ENCODE data around the gene NIPAL1.

The NIPAL1 gene

DNA sequence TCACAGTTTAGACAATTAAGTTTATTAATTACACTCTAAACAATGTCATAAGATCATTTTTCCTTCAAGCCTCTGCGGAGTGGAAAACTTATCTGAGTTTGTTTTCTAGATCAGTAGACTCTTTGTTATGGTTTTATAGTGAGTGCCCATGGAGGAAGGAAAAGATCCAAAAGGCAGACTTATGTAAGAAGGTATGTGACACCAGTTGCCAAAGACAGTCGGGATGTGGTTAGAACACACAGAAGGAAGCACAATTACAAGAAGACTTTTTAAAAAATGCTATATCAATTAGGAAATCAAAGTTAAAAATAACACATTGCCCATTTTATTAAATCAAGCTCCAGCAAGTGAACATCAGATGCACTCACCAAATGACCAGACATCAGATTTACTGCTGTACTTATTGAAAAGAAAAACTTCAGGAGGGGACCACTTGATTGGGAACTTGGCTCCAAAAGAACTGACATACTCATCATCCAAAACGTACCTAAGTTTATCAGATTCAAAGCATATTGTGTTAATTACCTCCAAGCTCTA, 57.1 kb downstream of the NIPAL1 start:
- DNase-seq (ENCODE audit: low read depth in 1 of 2, low spot score in 1 of 2) = peak in 1 of 2 experiments; percentile 51
- Histone ChIP-seq H3K27me3 (ENCODE audit: insufficient read depth, poor library complexity, severe bottlenecking) (no peaks in the 10 kb centered on the region), H3K27ac (replicated peaks) (peak overlapping the region; percentile 15; the same call in 1 of the 2 replicates), H3K4me3 (replicated peaks; ENCODE audit: insufficient read depth, low read length) (no peak overlapping the region)
- TF ChIP-seq SPI1 (IDR thresholded peaks at IDR 0.05; ENCODE audit: borderline replicate concordance, low read depth) (no peak), GABPA (IDR thresholded peaks at IDR 0.05; ENCODE audit: low read depth) (no peak), POLR2AphosphoS5 (IDR thresholded peaks at IDR 0.05; ENCODE audit: low read depth) (no peak)
- TF ChIP-seq, protein P1, sequence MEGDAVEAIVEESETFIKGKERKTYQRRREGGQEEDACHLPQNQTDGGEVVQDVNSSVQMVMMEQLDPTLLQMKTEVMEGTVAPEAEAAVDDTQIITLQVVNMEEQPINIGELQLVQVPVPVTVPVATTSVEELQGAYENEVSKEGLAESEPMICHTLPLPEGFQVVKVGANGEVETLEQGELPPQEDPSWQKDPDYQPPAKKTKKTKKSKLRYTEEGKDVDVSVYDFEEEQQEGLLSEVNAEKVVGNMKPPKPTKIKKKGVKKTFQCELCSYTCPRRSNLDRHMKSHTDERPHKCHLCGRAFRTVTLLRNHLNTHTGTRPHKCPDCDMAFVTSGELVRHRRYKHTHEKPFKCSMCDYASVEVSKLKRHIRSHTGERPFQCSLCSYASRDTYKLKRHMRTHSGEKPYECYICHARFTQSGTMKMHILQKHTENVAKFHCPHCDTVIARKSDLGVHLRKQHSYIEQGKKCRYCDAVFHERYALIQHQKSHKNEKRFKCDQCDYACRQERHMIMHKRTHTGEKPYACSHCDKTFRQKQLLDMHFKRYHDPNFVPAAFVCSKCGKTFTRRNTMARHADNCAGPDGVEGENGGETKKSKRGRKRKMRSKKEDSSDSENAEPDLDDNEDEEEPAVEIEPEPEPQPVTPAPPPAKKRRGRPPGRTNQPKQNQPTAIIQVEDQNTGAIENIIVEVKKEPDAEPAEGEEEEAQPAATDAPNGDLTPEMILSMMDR (IDR thresholded peaks at IDR 0.05; ENCODE audit: insufficient read depth, low read length) = no peak
- TF ChIP-seq, protein P2, sequence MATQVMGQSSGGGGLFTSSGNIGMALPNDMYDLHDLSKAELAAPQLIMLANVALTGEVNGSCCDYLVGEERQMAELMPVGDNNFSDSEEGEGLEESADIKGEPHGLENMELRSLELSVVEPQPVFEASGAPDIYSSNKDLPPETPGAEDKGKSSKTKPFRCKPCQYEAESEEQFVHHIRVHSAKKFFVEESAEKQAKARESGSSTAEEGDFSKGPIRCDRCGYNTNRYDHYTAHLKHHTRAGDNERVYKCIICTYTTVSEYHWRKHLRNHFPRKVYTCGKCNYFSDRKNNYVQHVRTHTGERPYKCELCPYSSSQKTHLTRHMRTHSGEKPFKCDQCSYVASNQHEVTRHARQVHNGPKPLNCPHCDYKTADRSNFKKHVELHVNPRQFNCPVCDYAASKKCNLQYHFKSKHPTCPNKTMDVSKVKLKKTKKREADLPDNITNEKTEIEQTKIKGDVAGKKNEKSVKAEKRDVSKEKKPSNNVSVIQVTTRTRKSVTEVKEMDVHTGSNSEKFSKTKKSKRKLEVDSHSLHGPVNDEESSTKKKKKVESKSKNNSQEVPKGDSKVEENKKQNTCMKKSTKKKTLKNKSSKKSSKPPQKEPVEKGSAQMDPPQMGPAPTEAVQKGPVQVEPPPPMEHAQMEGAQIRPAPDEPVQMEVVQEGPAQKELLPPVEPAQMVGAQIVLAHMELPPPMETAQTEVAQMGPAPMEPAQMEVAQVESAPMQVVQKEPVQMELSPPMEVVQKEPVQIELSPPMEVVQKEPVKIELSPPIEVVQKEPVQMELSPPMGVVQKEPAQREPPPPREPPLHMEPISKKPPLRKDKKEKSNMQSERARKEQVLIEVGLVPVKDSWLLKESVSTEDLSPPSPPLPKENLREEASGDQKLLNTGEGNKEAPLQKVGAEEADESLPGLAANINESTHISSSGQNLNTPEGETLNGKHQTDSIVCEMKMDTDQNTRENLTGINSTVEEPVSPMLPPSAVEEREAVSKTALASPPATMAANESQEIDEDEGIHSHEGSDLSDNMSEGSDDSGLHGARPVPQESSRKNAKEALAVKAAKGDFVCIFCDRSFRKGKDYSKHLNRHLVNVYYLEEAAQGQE (IDR thresholded peaks at IDR 0.05; ENCODE audit: insufficient replicate concordance, low read depth) = no peak

DNA sequence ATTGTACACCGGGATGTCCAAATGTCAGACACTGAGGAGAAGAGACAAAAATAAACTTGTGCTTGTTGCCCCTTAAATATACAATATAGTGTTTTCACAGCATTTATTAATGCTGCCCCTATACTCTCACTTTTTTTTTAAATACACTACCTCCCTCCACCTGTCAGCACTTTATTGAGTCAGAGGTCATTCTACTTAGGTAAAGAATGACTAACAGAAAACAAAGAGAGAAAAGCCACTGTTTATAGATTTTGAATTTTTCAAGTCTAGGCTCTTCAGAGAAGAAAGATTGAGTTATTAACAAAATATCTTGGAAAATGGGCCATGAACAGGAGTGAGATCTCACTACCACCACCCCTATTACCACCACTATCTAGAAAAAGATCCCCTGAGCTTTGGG, 58.1 kb downstream of the NIPAL1 start:
- no peak overlapping the region for H3K27ac ChIP-seq (replicated peaks)
- TF ChIP-seq SPI1 (IDR thresholded peaks at IDR 0.05; ENCODE audit: borderline replicate concordance, low read depth) = no peak
- TF ChIP-seq POLR2AphosphoS5 (IDR thresholded peaks at IDR 0.05; ENCODE audit: low read depth) = no peak
- TF ChIP-seq, protein P2 (IDR thresholded peaks at IDR 0.05; ENCODE audit: insufficient replicate concordance, low read depth) = no peak
- no peak for TF ChIP-seq GABPA (IDR thresholded peaks at IDR 0.05; ENCODE audit: low read depth)
- TF ChIP-seq, protein P1 (IDR thresholded peaks at IDR 0.05; ENCODE audit: insufficient read depth, low read length) = no peak
- H3K4me3 ChIP-seq (replicated peaks; ENCODE audit: insufficient read depth, low read length) = no peak overlapping the region
- no peaks in the 10 kb centered on the region for H3K27me3 ChIP-seq (ENCODE audit: insufficient read depth, poor library complexity, severe bottlenecking)
- no peak for DNase-seq (ENCODE audit: low read depth in 1 of 2, low spot score in 1 of 2)

DNA sequence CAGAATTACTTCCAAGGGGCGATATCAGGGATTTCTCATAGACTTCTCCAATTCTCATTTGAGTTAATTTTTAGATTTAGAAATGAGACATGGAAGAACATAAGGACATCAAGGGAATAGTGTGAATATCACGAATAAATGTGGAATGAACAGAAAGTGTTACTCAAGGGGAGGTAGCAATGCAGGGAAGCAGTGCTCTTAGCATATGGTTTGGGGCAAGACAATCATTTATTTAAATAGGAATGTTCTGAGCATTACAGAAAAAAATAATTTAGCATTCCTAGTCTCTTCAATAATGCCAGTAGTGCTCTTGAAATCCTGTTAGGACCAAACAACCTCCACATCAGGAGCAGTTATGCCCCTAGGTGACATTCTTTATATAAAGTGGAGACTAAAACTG, 61.9 kb downstream of the NIPAL1 start:
- TF ChIP-seq GABPA (IDR thresholded peaks at IDR 0.05; ENCODE audit: low read depth) (no peak), SPI1 (IDR thresholded peaks at IDR 0.05; ENCODE audit: borderline replicate concordance, low read depth) (no peak), POLR2AphosphoS5 (IDR thresholded peaks at IDR 0.05; ENCODE audit: low read depth) (no peak)
- TF ChIP-seq, protein P1 (IDR thresholded peaks at IDR 0.05; ENCODE audit: insufficient read depth, low read length) = no peak
- TF ChIP-seq, protein P2 (IDR thresholded peaks at IDR 0.05; ENCODE audit: insufficient replicate concordance, low read depth) = no peak
- Histone ChIP-seq H3K27ac (replicated peaks) (no peak overlapping the region), H3K4me3 (replicated peaks; ENCODE audit: insufficient read depth, low read length) (no peak overlapping the region), H3K27me3 (ENCODE audit: insufficient read depth, poor library complexity, severe bottlenecking) (no peaks in the 10 kb centered on the region)
- no peak for DNase-seq (ENCODE audit: low read depth in 1 of 2, low spot score in 1 of 2)
